Measurements from ENCODE around the gene CLCN3. TPM values are rescaled to one million over a fixed set of nuclear protein-coding genes. Genes with fewer than 3 reads are reported as not detected.

Gene CLCN3
- total RNA-seq, 1 experiment from 2014 or later = 38.3 TPM

GRCh38 chr4:169582203-169582602 lies 38.2 kb upstream of the CLCN3 start:
- H3K9me3 ChIP-seq (ENCODE audit: control insufficient read depth, insufficient read depth, low read depth, low read length) = no peaks in the 10 kb centered on the region
- ChIA-PET CTCF (no interaction called here), POLR2A (no interaction called here)
- ATAC-seq (no peak), DNase-seq (ENCODE audit: low read depth, low spot score) (no peak)
- no peaks in the 10 kb centered on the region for H3K27me3 ChIP-seq (ENCODE audit: control insufficient read depth, insufficient read depth, low read length)
- H3K4me3 ChIP-seq (ENCODE audit: low read depth in 2 of 2, low read length in 2 of 2) = no peak overlapping the region
- no TSS peak for BruUV-seq (replicated peaks)
- no peak for TF ChIP-seq TCF7L2 (IDR thresholded peaks at IDR 0.05; ENCODE audit: low read depth, low read length)
- no peak overlapping the region for H3K27ac ChIP-seq (ENCODE audit: low read length)
- in situ Hi-C loops (cut with HindIII; ENCODE audit: low pct_unique_long_range_greater_than_20kb, low sequenced_read_pairs) = no loop called here
- H3K36me3 ChIP-seq (ENCODE audit: control insufficient read depth, insufficient read depth, low read length) = no peaks in the 10 kb centered on the region; the same call in 1 of the 2 replicates
- no peaks in the 10 kb centered on the region for H3K4me1 ChIP-seq (ENCODE audit: control insufficient read depth, insufficient read depth, low read length)
- intact Hi-C loops (cut with micrococcal nuclease; ENCODE audit: unreplicated experiment) = no loop called here

- no peak for DNase-seq (ENCODE audit: low read depth, low spot score)
- Histone ChIP-seq H3K9me3 (ENCODE audit: control insufficient read depth, insufficient read depth, low read depth, low read length) (no peaks in the 10 kb centered on the region), H3K4me3 (ENCODE audit: low read depth in 2 of 2, low read length in 2 of 2) (no peak overlapping the region), H3K36me3 (ENCODE audit: control insufficient read depth, insufficient read depth, low read length) (no peaks in the 10 kb centered on the region; the same call in 1 of the 2 replicates), H3K27ac (ENCODE audit: low read length) (no peak overlapping the region), H3K27me3 (ENCODE audit: control insufficient read depth, insufficient read depth, low read length) (no peaks in the 10 kb centered on the region), H3K4me1 (ENCODE audit: control insufficient read depth, insufficient read depth, low read length) (no peaks in the 10 kb centered on the region)
- TF ChIP-seq REST (IDR thresholded peaks at IDR 0.05; ENCODE audit: insufficient read depth in 1 of 2, low read depth in 2 of 2, low read length in 1 of 2) (no peak), SIN3A (IDR thresholded peaks at IDR 0.05; ENCODE audit: borderline replicate concordance, insufficient read depth, low read depth, low read length) (no peak), TCF7L2 (IDR thresholded peaks at IDR 0.05; ENCODE audit: low read depth, low read length) (no peak), POLR2AphosphoS5 (IDR thresholded peaks at IDR 0.05; ENCODE audit: low read depth, low read length) (no peak), CTCF (IDR thresholded peaks at IDR 0.05) (no peak)
- no TSS peak for BruUV-seq (replicated peaks)
- ATAC-seq = no peak
- in situ Hi-C loops (cut with HindIII; ENCODE audit: low pct_unique_long_range_greater_than_20kb, low sequenced_read_pairs) = no loop called here
- CTCF ChIA-PET = no interaction called here
- POLR2A ChIA-PET = no interaction called here
- intact Hi-C loops (cut with micrococcal nuclease; ENCODE audit: unreplicated experiment) = no loop called here
Observed at GRCh38 chr4:169582706-169583105, 37.7 kb upstream of the CLCN3 start.

- in situ Hi-C loops (cut with HindIII; ENCODE audit: low pct_unique_long_range_greater_than_20kb, low sequenced_read_pairs) = no loop called here
- ATAC-seq = no peak
Observed at GRCh38 chr4:169583563-169583962, 36.8 kb upstream of the CLCN3 start.

More at GRCh38 chr4:169583563-169583962, 36.8 kb upstream of the CLCN3 start:
- BruUV-seq (replicated peaks) = no TSS peak
- no peak for TF ChIP-seq CTCF (IDR thresholded peaks at IDR 0.05)
- TF ChIP-seq TCF7L2 (IDR thresholded peaks at IDR 0.05; ENCODE audit: low read depth, low read length) = no peak
- no peak for TF ChIP-seq POLR2AphosphoS5 (IDR thresholded peaks at IDR 0.05; ENCODE audit: low read depth, low read length)
- TF ChIP-seq SIN3A (IDR thresholded peaks at IDR 0.05; ENCODE audit: borderline replicate concordance, insufficient read depth, low read depth, low read length) = no peak
- no peak for TF ChIP-seq REST (IDR thresholded peaks at IDR 0.05; ENCODE audit: insufficient read depth in 1 of 2, low read depth in 2 of 2, low read length in 1 of 2)
- Histone ChIP-seq H3K27ac (ENCODE audit: low read length) (no peak overlapping the region), H3K4me3 (ENCODE audit: low read depth in 2 of 2, low read length in 2 of 2) (no peak overlapping the region), H3K9me3 (ENCODE audit: control insufficient read depth, insufficient read depth, low read depth, low read length) (no peaks in the 10 kb centered on the region), H3K27me3 (ENCODE audit: control insufficient read depth, insufficient read depth, low read length) (no peaks in the 10 kb centered on the region), H3K4me1 (ENCODE audit: control insufficient read depth, insufficient read depth, low read length) (no peaks in the 10 kb centered on the region), H3K36me3 (ENCODE audit: control insufficient read depth, insufficient read depth, low read length) (no peaks in the 10 kb centered on the region; the same call in 1 of the 2 replicates)
- intact Hi-C loops (cut with micrococcal nuclease; ENCODE audit: unreplicated experiment) = no loop called here
- DNase-seq (ENCODE audit: low read depth, low spot score) = no peak
- POLR2A ChIA-PET = no interaction called here
- CTCF ChIA-PET = no interaction called here

Data from Panc1 (cell line).